Measurements from ENCODE around the gene KIAA1217. TPM values are rescaled to one million over a fixed set of nuclear protein-coding genes. Genes with fewer than 3 reads are reported as not detected.

KIAA1217 gene
- total RNA-seq, 4 donors from 2014 or later, result 46.9 to 108 (median 61.5) TPM

DNA sequence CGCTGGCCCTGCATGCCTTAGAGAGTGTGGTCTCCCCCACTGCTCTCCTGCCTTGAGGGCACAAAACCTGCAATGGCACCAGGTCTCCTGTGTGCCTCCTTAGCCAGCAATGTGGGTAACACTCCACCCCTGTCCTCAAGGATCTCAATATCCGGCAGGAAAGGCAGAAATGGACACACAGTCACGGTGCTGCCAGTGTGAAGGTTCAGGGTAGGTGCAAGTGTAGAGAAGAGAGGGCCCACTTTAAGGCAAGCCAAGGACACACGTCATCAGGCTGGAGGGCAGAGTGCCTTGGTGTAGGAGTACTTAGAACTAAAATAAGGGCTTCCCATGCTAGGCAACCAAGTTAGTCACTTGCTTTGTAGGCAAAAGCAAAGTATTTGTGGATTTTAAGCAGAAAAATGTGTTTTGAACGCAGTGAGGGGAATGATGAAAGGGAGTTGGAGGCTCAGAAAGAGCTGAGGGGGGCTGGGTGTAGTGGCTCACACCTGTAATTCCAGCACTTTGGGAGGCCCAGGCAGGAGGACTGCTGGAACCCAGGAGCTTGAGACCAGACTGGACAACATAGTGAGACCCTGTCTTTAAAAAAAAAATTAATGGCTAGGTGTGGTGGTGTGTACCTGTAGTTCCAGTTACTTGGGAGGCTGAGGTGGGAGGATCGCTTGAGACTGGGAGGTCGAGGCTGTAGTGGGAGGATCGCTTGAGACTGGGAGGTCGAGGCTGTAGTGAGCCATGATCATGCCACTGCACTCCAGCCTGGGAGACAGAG is 361.9 kb downstream of the KIAA1217 start:
- H3K9me3 ChIP-seq, result no peaks in the 10 kb centered on the region
- H3K4me3 ChIP-seq, result no peak overlapping the region
- H3K27ac ChIP-seq, result no peak overlapping the region
- no peaks in the 10 kb centered on the region for H3K27me3 ChIP-seq
- H3K4me1 ChIP-seq, result no peaks in the 10 kb centered on the region
- TF ChIP-seq, protein P1, sequence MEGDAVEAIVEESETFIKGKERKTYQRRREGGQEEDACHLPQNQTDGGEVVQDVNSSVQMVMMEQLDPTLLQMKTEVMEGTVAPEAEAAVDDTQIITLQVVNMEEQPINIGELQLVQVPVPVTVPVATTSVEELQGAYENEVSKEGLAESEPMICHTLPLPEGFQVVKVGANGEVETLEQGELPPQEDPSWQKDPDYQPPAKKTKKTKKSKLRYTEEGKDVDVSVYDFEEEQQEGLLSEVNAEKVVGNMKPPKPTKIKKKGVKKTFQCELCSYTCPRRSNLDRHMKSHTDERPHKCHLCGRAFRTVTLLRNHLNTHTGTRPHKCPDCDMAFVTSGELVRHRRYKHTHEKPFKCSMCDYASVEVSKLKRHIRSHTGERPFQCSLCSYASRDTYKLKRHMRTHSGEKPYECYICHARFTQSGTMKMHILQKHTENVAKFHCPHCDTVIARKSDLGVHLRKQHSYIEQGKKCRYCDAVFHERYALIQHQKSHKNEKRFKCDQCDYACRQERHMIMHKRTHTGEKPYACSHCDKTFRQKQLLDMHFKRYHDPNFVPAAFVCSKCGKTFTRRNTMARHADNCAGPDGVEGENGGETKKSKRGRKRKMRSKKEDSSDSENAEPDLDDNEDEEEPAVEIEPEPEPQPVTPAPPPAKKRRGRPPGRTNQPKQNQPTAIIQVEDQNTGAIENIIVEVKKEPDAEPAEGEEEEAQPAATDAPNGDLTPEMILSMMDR (IDR thresholded peaks at IDR 0.05), result no peak
- no peak for TF ChIP-seq POLR2A (IDR thresholded peaks at IDR 0.05)
- no peaks in the 10 kb centered on the region for H3K36me3 ChIP-seq
- no peak for DNase-seq

DNA sequence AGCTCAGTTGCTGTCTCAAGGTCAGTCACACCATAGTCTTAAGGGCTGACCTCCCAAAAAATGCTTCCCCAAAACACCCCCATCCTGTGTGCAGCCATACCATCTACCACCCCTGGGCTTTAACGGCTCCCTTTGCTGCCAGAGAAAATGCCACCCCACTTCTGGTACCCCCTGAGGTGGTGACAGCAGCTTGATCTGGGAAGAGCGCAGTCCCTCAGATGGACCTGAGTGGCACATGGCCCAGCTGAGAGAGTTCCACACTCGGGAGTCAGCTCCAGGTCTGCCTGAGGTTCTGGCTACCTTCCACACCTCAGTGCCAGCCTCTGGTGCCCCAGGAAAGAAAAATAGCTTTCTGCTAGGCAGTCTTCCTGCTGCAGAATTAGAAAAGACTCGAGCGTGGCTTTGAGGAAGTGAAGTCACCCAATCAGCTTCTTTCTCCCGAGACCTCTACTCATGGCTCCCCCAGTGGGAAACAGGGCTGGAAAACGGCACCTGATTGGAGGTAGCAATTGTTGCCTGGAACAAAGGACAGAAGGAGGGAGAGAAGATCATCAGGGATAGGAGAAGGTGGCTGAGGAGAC is 363.0 kb downstream of the KIAA1217 start:
- no peak for DNase-seq
- H3K27ac ChIP-seq, result no peak overlapping the region
- H3K9me3 ChIP-seq, result no peaks in the 10 kb centered on the region
- H3K4me3 ChIP-seq, result no peak overlapping the region
- H3K36me3 ChIP-seq, result no peaks in the 10 kb centered on the region
- no peaks in the 10 kb centered on the region for H3K27me3 ChIP-seq
- no peaks in the 10 kb centered on the region for H3K4me1 ChIP-seq
- TF ChIP-seq, protein P1 (IDR thresholded peaks at IDR 0.05), result no peak
- no peak for TF ChIP-seq POLR2A (IDR thresholded peaks at IDR 0.05)

DNA sequence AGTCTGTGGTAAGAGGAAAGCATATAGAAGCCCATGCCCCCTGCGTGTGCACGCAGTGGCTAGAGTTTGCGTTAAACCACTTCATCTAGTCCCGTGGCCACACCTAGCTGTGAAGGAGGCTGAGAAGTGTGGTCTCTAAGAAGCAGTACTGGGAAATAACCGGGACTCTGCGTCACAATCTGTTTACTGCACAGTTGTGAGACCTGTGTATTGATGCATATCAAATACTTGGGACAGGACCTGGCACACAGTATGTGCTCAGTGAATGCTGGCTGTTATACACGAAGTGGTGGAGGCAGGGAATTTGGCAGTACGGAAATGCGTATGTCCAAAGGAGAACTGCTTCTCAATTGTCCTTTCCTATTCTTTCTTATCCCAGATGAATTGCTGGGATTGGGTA is 365.2 kb downstream of the KIAA1217 start:
- H3K27me3 ChIP-seq, result no peaks in the 10 kb centered on the region
- H3K27ac ChIP-seq, result no peak overlapping the region
- H3K4me1 ChIP-seq, result no peaks in the 10 kb centered on the region
- no peak for DNase-seq
- no peaks in the 10 kb centered on the region for H3K36me3 ChIP-seq
- TF ChIP-seq, protein P1 (IDR thresholded peaks at IDR 0.05), result no peak
- TF ChIP-seq POLR2A (IDR thresholded peaks at IDR 0.05), result no peak
- H3K9me3 ChIP-seq, result no peaks in the 10 kb centered on the region
- no peak overlapping the region for H3K4me3 ChIP-seq

DNA sequence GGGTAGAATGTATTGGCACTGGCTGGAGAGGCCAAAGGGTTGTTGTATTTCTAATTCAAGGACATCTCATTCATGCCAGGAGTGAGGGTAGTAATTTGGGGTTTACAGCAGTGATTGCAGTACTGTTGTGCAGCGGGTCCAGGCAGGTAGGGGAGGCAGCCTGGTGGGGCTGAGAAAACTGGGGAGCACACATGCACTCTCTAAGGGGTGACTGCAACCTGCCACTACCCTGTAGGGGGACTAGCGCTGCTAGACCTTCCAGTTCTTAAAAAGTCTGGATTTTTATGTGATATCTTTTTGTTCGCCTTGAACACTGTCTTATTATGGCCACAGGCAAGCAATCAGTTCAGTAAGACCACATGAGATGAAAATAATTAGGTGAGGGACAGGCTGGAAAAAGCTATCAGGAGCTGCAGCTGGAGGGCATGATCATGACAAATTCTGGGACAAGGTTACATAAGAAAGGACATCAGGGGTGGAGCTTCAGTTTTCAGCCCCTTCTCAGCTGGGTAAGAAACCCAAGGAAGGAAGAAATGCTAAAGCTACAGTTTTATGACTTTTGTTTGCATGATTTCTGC is 365.7 kb downstream of the KIAA1217 start:
- no peaks in the 10 kb centered on the region for H3K9me3 ChIP-seq
- no peak for DNase-seq
- H3K27ac ChIP-seq, result no peak overlapping the region
- H3K36me3 ChIP-seq, result no peaks in the 10 kb centered on the region
- no peaks in the 10 kb centered on the region for H3K4me1 ChIP-seq
- H3K4me3 ChIP-seq, result no peak overlapping the region
- TF ChIP-seq POLR2A (IDR thresholded peaks at IDR 0.05), result no peak
- TF ChIP-seq, protein P1 (IDR thresholded peaks at IDR 0.05), result no peak
- no peaks in the 10 kb centered on the region for H3K27me3 ChIP-seq

DNA sequence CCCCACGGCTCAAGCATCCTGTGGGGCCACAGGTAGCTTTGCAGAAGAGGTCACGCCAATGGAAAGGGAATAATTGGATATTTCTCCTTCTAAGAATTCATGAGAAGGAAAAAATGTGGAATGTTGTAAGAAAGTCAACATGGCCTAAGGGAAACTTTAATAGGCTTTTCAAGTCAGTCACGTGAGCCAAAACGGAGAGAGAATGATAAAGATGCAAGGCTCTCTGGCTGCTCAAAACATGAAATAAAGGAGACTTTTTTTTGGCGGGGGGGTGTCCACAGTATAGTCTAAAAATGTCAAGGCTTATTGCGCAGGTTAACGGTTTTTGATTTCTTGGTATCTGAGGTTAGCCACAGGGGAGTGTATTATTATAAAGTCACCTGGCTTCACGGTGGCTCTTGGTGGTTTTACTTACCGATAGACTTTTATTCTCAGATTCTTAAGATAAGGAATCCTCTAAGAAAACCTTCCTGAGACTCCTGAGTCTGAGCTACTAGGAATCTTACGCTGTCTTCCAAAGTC is 366.6 kb downstream of the KIAA1217 start:
- Histone ChIP-seq H3K36me3 (no peaks in the 10 kb centered on the region), H3K27me3 (no peaks in the 10 kb centered on the region), H3K4me1 (no peaks in the 10 kb centered on the region), H3K4me3 (no peak overlapping the region), H3K9me3 (no peaks in the 10 kb centered on the region), H3K27ac (no peak overlapping the region)
- TF ChIP-seq, protein P1 (IDR thresholded peaks at IDR 0.05), result no peak
- TF ChIP-seq POLR2A (IDR thresholded peaks at IDR 0.05), result no peak
- no peak for DNase-seq
